Hematopoietic multipotent progenitor cell treated with erythropoietin and hydrocortisone succinate and interleukin-3 and kit ligand, for 6 days (in vitro differentiated cells): ENCODE data around the gene IVL.

ENCODE experiments used
- DNase-seq: peaks from one replicate; pipeline ENCODE4 v3.0.0-alpha.2; 2015

The IVL gene

DNA sequence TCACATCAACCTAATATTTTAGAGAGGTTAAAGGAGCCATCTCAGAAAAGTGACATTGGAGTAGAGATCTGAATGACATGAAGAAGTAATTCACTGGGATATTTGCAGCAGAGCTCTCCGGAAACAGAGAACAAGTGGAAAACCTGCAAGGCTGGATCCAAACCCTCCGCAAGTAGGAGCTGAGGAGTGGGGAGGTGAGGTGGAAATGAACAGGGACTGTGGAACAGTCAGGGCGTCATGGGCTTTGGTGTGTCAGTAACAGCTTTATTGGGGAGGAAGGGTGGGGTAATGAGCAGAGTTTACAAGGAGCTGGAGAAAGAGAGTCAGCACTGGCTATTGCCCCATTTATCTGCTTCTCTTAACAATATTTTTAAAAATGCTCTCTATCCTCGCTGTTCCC is 9.3 kb upstream of the IVL start:
- no peak for DNase-seq

DNA sequence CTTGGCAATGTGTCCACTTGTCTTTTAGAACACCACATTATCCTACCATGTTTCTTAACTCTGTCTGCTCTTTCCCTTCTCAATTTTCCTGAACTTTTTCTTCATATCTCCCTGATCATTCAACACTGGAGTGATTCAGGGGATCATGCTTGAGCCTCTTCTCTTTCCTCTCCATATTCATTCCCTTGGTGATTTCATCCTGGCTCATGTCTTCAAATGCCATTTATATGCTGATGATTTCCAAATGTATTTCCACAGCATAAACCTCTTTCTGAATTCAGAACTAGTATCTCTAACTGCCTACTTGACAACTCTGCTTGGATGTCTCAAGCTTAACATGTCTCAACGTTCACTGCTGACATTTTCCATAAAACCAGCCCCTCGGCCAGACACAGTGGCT is 8.5 kb upstream of the IVL start:
- no peak for DNase-seq

DNA sequence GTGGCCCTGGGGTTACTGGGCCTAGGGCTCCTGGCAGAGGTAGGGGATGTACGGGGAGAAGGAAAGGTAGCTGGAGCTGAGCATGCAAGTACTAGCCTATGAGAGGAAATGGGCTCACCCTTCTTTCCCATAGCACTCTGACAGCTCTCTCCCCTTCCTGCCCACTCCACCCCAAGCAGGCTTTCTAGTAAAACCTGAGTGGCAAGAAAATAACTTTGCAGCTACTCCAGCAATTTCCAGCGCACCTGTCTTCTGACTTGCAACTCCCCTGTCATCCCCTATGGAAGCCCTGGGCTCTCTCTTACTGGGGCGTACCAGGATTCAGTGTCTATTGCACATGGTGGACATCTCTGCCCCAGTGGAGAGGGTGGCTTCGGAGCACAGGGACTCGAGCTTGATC is 6.7 kb upstream of the IVL start:
- DNase-seq = no peak

DNA sequence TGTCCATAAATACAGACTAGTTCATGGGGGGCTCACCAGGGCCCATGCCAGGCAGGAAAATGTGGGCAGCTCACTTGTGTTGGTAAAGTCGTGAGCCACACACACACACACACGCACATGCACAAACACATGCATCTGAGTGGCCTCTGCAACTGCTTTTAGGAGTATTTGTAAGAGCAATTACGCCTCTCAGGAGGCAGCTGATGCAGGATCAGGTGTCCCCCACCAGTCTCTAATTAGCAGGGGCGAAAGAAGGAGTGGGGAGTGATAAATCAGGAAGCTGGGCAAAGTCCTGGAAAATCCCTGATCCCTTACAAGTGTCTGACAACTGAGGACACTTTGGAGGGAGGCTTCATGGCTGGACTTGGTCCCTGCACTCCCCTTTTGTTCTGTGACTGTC is 5.7 kb upstream of the IVL start:
- DNase-seq = no peak

DNA sequence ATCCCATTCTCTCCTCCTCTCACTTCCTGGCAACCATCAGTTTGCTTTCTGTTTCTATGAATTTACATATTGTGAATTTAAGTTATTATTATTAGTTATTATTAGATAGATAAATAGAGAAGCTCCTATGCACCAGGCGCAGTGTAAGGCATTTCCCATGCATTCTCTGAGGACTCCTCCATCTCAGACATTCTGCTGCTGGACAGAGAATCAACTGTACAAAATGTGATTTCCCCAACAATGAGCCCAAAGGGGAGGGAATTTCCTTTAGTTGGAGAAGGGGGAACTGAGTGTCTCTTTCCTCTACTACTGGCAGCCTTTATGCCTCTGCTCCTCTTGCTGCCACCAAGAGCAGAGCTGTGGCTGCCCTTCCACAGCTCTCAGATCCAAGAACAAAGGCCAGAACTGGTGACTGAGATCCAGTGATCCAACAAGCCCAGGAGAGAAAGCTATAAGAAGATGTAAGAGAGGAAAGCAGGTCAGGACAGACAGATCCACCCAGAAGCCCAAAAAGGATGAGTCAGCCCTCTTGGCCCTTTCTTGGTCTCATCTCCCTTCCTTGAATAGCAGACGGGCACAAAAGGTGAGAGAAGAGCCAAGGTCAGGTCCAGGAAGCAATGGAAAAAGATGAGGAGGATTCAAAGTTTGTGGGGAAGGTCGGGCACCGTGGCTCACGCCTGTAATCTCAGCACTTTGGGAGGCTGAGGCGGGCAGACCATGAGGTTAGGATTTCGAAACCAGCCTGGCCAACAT is 3.5 kb upstream of the IVL start:
- DNase-seq = no peak

DNA sequence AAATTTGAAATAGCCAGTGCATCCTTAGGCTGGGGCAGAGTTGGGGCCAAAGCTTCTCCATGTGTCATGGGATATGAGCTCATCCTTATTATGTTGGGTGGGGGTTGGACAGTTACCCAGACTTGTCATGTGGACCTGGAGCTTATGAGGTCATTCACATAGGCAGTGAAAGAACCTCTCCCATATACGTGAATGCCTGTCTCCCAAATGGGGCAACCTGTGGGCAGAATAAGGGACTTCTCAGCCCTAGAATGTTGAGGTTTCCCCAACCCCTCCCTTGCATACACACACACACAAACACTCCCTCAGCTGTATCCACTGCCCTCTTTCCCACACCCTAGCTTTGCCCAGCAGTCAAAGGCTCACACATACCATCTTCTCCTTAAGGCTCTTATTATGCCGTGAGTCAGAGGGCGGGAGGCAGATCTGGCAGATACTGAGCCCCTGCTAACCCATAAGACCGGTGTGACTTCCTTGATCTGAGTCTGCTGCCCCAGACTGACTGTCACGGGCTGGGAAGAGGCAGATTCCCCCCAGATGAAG is 2.3 kb upstream of the IVL start:
- peak; percentile 2 for DNase-seq

DNA sequence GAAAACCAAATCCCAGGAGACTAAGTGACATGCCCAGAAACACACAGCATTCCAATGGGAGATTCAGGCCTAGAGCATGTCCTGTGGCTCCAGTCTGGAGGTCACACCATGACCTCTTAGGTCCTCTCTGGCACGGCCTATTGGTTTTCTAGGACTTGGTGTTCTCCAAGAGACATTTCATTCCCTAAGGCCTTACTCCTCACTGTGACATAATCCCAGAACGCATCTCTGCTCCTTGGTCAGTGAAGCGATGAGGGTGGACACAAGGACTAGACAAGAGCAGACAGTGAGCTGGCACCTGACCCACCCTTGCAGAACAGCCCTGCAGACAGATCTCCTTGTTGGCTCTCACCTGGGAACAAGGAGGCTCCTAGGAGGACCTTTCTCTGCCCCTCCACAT is 860 bp downstream of the IVL start:
- DNase-seq = no peak

DNA sequence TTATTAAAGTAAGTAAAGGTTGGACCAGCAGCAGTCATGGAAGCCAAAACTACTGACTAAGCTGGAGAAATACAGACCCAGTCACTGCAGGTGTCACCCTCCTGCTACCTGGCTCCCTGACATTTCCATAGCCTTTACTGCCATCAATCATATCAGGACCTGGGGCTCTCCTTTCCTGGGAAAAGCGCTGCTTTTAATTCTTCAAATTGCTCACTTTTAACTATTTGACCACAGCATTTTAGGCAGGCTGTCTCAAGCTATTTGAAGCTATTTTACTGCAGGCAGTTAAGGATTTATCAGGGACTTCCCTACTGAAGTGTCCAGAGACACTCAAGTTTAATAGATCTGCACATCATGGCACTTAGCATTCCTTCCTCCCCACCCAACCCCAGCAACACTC is 4.1 kb downstream of the IVL start:
- no peak for DNase-seq

DNA sequence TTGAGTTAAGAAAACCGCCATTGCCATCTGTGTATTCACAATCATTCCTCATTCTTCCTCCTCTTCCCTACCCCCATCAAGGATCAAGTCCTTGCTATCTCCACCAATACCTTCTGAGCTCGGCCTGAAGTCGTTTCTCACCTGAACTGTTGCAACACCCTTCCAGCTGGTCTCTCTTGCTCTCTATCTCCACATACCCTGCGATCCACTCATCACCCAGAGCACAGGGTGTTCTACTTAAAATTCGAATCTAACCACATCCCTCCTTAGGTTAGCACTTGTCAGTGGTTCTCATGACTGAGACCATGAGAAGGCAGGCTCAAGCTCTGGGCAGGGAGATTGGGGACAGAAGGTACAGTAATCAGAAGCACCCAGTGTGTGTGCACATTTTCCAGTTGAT is 4.6 kb downstream of the IVL start:
- DNase-seq = no peak

DNA sequence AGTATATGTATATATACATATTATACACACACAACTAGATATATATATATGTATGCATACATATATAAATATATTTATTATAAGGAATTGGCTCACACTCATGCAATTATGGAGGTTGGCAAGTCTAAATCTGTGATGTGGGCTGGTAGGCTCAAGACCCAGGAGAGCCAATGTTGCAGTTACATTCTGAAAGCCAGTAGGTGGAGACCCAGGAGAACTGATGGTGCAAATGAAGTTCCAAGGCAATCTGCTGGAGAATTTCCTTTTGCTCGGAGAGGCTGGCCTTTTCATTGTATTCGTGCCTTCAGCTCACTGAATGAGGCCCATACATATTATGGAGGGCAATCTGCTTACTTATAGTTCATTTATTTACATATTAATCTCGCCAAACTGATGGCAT is 9.4 kb downstream of the IVL start:
- peak; percentile 61 for DNase-seq

DNA sequence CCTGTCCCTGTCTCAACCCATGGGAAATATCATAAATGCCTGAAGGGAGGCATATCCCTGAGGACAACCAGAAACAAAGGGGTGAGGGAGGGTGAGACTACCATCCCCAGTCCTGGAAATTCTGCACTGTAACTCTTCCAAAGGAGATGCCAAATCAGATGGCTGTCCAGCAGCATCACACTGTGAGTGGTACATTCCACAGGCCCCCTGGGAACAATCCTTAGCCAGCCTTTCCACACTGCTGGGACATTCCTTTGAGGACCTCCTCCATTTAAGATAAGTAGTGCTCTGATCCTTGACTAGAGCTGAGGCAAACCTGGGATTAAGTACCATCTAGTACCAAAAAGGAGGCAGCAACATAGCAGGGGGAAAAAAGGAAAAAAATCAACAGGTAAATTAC is 10.7 kb downstream of the IVL start:
- DNase-seq = no peak

DNA sequence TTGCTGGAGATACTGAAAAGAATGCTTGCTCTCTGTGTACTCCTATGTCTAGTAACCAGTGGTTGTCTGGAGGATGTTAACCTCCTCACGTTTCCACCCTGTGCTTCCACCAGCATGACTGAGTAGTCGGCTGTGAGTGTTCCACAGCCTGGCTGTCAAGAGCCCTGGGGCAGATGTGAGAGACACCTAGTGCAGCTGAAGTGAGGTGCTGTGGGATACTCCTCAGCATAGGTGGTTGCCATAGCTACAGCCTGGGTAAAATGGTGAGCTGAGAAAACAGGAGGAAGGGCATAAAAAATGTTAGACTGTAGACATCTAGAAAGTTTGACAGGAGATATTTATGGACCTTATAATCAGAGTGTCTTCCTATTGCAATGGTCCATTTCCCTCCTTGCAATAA is 15.8 kb downstream of the IVL start:
- DNase-seq = no peak

DNA sequence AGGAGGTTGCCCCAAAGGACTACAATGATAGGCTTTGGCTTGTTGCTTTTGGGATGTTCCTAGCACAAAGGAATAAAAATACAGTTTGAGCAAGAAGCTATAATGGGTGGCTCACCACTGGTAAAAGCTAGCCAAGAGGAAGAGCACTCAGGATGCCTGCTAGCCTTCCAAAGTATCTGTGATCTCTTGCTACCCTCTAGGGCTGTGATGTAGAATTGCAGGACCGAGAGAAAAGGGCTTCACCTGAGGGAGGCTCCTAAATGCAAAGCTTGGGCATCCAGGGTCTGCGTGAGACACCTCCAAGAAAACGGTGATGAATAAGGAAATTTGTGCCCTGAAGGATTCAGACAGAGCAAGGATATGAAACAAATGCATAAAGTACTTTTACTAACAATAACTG is 17.7 kb downstream of the IVL start:
- DNase-seq = peak; percentile 13

DNA sequence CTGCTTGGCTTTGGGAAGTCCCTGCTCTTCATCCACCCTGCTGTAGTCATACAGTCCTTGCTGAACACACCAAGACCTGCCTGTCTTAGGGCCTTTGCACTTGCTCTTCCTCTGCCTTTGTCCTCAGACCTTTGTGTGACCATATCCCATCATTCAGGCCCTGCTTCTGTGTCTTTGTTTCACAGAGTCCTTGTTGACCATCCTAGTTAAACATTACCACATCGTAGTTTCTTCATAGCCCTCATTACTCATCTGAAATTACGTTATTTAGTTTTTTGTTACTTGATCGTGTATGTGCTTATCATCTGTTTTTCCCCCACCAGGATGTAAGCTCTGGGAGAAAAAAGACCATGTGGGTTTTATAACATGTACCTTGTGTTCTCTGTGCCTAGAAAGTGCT is 20.3 kb downstream of the IVL start:
- no peak for DNase-seq

DNA sequence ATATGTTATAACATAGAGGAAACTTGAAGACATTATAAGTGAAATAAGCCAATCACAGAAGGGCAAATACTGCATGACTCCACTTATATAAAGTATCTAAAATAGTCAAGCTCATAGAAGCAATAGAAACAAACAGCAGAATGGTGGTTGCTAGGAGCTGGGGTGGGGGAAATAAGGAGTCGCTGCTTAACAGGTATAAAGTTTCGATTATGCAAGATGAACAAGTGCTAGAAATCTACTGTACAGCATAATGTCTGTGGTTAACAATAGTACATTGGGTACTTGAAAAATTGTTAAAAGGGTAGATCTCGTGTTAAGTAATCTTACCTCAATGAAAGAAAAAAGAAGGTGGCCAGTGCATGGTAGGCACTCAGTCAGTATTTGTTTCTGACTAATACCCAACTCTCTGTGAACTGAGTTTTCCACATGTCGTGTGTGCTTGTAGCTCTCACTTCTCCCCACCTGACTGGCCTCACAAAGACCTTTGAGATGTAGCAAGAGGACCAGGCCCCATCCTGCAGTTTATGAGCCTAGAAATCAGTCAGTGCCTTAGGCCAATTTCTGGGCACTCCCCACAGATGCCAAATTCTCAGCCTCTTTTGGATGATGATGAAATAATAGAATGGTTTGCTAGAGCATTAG is 23.9 kb downstream of the IVL start:
- no peak for DNase-seq

DNA sequence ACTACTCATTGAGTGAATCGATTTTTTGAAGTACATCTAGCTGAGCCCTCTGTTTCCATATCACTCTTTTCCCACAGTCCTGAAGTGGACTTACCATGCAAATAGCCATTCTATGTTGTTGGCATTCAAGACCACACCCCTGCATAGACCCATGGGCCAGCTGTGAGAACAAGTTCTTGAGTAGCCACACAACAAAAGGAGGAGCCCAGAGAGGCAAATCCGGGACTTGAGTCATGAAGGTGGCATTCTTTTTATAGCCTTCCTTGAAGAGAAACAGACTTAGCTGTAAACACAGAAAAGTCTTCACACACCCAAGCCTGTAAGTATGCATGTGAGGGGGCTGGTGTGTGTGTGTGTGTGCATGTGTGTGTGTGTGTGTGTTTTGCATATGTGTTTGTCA is 24.9 kb downstream of the IVL start:
- no peak for DNase-seq

DNA sequence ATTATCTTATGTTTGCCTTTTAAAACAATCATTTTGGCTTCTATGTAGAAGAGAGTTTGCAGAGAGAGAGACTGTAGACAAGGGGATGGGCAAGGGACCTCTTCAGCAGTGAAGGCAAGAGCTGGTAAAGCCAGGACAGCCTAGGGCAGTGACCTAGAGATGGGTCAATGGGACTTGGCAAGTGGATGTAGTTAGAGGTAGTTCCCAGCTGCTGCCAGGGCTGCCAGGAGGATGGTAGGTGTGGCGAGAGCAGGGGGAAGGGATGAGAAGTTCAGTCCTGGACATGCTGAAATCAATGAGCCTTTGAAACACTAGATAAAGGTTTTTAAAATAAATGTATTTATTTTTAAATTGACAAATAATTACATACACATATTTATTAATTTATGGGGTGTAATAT is 32.3 kb downstream of the IVL start:
- DNase-seq = no peak

DNA sequence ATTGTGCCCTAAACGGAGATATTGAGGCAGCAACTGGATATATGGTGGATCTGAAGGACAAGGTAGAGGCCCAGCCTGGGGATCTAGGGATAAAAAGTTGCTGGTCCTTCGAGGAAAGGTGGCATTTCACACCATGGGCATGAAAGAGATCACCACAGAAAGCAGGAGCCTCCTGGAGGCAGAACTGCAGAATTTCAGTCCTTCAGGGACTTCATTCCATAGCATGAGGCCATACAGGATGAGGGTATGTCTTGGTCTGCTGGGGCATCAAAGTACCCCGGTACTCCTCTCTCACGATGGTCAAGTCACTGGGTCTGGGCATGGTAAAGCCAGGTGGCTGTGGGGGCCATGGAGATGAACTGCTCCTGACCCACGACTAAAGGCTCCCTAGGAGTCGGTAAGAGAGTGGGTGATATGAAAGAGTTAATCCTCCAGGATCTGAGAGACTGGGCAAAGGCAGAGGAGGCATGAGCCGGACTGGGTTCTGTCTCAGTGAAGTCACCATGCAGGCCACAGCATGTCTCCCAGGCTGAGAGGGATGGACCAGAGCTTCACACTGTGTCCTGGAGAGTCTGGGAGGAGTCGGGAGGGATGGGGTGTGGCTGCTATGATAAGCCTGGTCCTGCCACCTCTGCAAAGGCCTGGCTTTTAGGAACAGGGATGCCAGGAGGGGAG is 32.8 kb downstream of the IVL start:
- no peak for DNase-seq

DNA sequence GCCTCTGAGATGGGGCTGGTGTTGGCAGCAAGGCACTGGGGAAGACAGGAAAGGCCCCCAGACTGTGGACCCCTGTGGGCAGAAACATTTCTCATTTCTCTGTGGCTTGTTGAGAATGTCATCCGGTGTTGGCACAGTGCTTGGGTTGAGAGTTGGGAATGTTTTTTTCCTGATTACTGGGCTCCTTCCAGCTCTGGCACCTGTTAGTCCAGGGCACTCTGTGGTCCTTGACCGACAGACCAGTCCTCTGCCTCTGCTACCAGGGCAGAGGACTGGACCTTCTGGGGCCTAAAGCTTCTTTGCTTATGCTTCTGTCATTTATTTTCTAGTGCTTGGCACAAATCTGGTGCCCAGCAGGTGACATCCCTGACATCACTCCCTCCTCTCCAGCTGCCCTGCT is 33.8 kb downstream of the IVL start:
- DNase-seq = no peak

DNA sequence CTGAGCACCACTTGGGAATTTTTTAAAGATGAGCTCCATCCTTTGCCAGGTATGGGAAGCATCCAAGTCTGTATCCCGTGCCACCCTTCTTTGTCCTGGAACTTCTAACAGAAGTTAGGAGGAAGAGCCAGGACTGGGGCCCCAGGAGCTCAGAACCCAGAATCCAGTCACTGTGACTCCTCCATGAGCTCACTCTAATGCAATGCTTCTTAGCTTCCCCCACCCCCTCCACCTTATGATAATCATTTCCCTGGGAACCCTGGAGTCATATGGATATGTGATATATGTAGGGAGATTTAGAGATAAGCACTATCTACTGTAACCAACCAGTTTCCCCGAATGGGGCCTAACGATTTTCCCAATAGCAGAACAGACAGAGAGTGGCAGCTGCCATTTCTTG is 37.9 kb downstream of the IVL start:
- DNase-seq = no peak

DNA sequence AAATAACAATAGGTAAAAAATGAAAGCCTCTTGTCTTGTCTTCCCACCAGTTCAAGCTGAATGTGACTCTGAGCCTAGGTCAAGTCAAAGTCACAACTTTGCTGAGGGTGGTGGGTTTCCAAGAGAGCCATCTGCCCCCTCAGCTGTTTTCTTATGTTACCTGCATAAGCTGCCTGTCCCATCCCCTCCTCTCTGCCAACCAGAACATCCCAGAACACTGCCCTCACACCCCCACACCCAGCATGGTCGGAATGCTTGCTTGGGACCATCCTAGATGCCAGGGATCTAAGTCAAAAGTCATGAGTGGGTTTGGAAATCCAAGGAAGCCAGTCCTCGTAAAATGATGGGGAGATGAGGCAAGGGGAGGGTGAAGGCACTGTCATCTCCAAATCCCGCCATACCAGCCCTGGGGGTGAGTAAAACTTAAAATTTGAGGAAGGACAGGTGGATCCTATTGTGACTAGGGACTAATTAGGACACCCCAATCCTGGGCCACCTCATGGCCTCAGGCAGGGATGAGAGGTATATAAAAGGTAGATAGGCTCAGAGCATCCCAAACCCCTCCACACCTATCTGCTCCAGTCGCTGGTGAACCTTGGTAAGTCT is 38.4 kb downstream of the IVL start, which contains the start of gene SPRR5:
Gene SPRR5 (plus strand): TSS at position 556 of the 606 bp plus-strand sequence. CDS start 1,349 bp downstream, outside the sequence.
- DNase-seq = no peak

DNA sequence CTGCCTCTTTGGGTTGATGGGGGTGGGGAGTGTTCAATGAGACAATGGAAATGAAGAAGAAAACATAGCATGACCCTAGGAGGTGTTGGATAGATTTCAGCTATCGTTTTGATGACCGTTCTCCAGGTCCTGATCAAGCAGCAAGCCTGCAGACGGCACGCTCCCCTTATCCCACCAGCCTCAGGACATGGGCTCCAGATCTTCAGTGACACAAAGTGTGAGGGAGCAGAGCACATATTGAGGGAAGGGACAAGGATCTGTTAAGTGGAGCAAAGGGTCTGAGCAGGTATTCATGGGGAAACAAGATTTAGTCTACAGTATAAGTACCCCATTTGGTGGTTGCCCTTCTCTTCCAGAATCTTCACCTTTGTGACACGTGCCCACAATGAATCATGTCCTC is 43.4 kb downstream of the IVL start:
- no peak for DNase-seq

DNA sequence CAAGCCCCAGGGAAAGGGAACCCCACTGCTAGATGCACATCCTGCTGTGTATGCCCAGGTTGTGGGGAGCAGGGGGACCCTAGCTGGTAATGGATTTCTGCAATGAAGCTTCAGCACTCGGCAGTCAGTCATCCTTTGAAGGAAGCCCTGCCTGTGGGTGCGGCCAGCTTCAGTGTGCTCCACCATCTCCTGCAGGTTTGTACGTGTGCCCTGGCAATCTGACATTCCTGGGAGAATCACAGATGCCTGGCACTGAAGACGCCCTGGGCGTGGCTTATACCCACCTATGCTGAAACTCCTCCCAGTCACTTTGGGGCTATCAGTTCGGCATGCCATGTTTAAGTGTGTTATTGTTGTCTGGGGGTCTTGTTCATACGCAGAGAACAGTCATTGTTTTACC is 45.4 kb downstream of the IVL start:
- DNase-seq = no peak

DNA sequence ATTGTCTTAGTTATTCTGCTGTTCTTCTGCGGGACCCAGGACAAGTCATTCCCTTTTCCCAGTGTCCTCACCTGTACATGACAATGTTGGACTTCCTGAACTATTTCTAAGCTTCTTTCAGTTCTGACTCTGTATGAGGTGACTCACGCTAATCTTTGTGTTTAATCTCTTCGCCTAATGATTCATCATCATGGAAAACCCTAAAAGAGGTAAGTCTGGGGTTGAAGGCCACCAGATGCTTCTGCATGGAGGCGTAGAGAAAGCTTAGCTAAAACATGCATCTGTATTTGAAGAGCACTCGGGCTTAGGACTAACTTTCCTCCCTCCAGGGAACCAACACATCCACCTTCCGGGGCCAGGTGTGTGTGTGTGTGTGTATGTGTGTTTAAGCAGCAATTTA is 46.1 kb downstream of the IVL start:
- DNase-seq = no peak
